Astrocyte of the hippocampus (primary cell): ENCODE results near the gene PI16.
A peak's percentile ranks its signal among the peaks of the same experiment; 100 is the strongest.

Experiments
- DNase-seq: peaks from one replicate; pipeline ENCODE4 v3.0.0; 2011; ENCODE audit warnings: low read depth, low spot score

PI16 gene

DNA sequence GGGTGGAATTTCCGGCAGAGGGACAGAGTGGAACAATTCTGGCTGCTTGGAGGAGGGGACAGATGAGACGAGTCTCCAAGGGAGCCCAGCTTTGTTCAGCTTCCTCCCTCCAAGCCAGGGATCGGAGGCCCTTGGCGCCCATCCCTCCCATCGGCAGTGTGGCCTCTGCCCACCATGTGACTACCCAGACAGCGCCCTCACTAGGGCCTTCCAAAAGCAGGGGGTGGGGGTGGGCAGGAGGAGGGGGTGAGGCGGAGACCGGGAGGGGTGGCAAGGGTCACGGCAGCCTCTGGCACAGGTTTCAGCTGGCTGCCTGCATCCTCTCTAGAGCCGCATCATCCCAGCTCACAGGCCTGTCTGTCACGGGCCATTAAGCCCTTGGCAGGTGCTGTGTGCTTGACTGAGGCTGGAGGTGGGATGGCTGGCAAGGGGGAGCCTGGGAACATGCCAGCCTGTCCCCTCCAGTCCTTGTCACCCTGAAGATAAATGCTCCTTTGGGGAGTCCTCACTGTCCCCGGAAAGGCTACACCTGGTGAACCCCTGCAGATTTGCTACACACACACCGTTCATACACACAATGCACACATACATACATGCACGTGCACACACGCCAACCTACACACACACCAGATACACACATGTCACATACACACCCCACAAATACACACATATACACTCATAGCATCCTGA, 44.7 kb downstream of the PI16 start:
- DNase-seq = no peak

DNA sequence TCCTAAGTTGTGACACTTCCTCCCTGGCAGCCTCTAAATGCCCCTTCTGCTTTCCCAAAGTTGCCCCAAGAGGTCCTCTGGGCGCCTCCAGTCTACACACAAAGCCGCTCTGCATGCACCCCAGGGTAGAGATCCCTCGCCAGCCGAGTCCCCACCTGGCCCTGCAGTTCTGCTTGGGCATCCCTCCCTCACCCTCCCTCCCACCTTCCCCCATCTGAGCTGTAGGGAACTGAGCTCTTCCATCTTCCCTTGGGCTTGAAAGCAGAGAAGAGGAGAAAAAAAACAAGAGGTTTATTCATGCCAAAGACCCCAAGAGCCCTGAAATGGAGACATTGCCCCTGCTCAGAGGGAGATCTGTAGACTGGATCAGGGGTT, 45.2 kb downstream of the PI16 start:
- DNase-seq = no peak

DNA sequence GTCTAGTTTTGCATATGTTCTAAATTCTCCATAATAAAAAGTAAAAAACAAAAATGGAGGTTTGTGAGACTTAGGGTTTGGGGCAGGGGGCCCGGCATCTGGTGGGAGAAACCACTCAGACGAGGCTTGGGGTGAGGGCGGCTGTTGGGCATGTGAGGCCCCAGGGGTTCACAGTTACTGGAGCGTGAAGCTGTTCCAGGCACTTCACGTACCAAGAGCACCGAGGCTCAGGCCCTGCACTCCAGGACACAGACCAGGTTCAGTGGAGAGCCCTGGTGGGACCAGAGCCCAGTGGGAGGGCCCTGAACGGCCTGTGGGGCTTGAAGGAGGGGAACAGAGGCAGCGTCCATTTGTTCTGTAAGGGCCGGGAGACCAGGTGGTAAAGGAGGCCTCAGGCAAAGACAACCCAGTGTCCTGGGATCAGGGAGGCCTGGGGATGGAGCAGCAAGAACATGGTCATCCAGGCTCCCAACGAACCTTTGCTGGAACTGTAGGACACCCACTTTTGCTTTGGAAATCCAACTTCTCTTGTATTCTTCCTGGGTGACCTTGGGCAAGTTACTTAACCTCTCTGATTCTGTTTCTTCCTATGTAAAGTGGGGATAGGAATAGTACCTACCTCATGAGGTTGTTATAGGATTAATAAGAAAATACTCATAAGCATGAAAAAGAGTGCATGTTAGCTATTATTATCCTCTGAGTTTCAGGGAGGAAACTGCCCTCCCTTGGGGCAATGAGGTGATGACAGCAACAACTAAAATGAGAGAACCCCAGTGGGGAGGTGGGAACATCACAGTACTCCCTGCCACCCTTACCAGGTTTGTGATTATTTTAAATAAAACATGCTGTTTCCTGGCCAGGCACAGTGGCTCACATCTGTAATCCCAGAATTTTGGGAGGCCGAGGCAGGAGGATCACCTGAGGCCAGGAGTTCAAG, 49.8 kb downstream of the PI16 start:
- no peak for DNase-seq

DNA sequence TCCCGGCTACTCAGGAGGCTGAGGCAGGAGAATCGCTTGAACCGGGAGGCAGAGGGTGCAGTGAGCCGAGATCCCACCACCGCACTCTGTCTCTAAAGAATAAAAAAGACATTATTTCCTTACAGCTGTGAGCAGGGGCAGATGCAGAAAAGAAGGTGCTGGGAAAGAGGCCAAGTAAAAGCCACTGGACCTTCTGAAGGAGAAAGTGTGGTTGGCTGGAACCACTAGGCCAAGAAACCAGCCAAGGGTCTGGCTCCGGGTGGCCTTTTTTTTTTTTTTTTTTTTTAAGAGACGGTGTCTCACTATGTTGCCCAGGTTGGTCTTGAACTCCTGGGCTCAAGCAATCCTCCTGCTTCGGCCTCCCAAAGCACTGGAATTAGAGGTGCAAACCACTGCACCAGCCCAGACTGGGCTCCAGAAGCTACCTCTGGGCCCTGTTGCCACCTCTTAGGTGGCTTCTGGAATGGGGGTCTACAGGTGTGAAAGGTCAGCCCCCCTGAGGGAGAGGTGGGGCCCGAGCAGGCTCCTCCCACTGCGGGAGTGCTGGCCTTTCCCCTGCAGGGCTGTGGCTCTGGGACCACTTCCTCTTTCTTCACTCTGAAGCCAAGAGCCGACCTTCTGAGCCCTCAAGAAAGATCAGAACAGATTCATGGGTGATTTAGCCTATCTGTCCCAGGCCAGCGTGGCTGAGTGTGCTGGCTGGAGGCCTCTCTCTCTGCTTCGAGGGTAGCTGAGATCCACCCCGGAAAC, 50.7 kb downstream of the PI16 start, which contains the start of gene FGD2:
TSS of gene FGD2 (plus strand) at position 595 of the 750 bp plus-strand sequence. CDS start 163 bp downstream, outside the sequence.
- no peak for DNase-seq

DNA sequence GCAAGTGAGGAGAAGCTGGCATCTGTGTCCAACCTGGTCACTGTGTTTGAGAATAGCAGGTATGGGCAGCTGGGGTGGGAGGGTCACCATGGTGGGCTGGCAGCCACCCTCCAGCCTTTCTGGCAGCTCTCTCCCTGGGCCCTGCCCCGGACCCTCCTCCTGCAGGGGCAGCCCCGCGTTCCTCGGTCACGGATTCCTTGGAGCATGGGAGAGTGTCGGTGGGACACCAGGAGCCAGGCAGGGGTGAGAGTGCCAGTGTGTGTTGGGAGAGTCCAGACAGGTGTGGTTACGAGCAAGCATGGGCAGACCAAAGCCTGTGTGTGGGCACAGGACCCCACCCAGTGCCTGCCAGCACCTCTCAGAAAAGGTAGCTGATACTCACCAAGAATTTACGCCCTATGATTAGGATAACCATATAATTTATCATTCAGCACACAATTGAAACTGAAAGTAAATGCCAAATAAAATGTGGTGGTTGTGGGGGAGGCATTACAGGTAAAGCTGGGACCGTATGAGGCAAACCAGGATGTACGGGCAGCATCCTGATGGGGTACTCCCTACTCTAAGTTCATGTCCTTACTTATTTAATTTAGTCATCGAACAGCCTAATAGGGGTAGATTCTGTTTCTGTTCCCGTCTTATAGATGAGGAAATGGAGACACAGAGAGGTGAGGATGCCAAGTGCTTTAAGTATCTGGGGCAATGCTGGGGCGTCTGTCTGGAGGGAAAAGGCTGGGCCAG, 51.5 kb downstream of the PI16 start:
- no peak for DNase-seq

DNA sequence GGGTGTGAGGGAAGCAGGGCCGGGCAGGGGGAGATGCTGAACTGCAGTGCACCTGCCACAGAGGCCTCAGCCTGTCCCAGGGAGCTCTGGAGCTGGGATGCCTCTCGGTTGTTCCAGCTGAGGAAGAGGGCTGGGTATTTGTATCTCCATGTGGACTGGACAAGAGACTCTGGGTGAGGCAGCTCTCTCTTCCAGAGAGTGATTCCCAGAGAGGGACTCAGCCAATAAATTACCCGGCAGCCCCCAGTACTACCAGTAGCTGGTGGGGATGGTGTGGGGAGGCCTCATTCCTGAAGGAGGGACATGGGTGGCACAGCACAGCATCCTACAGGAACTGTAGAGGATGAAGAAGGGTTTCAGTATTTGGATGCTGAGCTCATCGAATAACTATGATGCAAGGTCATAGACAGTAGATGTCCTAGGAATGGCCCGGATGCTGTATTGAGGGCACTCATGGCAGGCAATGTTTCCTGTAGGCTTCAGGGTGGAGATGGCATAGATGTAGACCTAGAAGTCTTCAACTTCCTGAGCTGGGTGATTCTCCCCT, 52.3 kb downstream of the PI16 start:
- no peak for DNase-seq

DNA sequence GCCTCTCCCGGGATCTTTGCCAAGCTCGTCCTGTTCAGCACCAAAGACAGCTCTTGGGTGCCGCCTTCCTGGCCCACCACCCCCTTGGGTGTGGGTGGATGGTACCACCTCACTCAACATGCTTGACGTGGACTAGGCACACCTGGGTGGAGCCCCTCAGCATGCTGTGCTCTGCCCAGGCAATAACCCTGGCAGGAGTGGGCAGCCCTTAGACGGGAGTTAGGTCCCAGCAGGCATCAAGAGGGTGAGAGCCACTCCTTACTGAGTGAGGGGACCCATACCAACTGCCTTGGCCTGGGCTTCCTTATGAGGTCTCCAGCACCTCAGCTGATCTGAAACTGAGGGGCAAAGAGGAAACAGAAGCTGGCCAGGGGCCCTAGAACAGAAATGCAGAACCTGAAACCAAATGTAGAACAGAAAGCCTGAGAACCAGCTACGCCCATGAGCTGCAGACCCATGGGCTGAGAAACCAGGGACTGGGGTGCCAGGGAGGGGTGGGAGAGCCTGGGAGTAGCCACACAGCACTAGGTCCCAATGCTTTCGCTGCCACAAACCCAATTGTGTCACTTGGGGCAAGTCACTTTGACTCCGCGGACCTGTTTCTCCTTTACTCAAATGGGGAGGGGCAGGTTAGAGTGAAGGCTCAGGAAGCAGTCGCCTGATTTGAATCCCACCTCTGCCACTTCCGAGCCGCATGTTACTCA, 53.0 kb downstream of the PI16 start:
- peak; percentile 39 for DNase-seq

DNA sequence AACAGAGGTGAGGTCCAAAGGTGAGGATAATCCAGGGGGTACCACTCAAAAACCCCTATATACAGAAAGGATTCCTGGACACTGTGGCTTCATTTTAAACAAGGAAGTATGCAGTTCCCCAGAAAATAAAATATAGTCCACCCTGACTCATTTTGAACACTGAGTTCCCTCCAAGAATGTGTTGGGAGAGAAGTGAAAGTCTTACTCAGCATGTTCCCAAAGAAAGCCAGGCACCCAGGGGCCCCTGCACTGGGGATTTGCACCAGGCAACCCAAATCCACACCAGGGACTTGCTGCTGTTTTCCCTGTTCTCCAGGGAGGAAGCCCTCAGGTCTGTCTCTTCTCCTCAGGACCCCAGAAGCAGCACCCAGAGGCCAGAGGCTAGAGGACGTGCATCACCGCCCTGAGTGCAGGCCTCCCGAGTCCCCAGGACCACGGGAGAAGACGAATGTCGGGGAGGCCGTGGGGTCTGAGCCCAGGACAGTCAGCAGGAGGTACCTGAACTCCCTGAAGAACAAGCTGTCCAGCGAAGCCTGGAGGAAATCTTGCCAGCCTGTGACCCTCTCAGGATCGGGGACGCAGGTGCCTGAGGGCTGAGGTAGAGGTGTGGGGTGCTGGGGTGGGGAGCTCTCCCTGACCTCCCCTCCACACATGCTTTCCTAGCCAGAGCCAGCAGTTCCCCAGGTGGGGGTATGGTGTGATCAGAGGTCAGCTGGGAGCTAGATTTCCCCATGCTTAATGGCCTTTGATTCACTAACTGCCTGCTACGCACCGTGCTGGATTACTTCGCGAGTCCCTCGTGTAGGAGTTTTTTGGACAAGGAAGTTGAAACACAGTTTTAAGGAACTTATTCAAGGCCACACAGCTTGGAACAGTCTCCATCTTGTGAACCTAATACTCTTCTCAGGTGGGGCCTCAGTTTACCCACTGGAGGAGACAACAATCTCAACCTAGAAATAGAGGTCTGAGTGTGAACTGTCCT, 54.2 kb downstream of the PI16 start:
- no peak for DNase-seq

DNA sequence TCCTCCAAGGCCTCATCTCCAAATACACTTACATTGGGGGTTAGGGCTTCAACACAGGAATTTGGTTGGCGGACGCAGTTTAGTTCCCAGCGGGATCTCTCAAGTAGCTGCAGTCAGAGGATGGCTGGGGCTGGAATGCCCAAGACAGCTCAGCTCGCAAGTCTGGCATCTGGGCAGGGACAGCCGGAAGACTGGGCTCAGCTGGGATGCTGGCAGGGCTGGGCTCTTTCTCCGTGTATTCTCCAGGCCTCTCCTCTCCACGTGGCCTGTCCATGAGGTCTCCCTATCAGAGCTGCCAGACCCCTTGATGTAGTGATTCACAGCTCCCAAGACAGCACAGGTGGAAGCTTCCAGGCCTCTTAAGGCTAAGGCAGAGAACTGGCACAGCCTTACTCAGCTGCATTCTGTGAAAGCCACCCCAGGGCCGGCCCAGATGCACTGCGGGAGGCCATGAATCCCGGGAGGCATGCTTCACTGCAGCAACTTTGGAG, 55.9 kb downstream of the PI16 start:
- no peak for DNase-seq

DNA sequence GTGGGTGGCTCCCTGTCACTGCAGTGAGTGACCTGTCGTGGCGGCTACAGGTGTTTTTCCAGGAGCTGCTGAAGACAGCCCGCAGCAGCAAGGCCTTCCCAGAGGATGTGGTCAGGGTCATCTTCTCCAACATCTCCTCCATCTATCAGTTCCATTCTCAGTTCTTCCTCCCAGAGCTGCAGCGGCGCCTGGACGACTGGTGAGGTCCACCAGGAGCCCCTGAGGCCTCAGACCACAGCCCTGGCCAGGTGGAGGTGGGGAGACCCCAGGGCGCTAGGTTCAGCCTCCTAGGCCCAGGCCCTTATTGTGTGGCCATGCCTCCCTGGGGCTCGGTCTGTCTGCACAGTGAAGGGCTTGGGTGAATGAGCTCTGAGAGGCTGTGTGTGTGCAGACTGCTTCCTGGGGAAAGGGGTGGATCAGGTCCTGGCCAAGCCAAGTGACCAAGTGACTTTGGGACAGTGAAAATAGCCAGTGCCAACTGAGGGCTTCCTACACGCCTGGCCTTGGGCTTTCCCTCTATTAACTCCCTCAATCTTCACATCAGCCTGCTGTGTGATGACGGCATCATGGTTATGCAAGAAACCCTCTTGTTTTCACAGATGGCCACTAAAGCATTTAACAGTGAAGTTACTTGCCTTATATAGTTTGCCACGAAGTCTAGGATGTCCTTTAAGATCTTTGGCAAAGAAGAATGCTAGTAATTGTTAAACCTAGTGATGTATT, 57.3 kb downstream of the PI16 start:
- DNase-seq = no peak

DNA sequence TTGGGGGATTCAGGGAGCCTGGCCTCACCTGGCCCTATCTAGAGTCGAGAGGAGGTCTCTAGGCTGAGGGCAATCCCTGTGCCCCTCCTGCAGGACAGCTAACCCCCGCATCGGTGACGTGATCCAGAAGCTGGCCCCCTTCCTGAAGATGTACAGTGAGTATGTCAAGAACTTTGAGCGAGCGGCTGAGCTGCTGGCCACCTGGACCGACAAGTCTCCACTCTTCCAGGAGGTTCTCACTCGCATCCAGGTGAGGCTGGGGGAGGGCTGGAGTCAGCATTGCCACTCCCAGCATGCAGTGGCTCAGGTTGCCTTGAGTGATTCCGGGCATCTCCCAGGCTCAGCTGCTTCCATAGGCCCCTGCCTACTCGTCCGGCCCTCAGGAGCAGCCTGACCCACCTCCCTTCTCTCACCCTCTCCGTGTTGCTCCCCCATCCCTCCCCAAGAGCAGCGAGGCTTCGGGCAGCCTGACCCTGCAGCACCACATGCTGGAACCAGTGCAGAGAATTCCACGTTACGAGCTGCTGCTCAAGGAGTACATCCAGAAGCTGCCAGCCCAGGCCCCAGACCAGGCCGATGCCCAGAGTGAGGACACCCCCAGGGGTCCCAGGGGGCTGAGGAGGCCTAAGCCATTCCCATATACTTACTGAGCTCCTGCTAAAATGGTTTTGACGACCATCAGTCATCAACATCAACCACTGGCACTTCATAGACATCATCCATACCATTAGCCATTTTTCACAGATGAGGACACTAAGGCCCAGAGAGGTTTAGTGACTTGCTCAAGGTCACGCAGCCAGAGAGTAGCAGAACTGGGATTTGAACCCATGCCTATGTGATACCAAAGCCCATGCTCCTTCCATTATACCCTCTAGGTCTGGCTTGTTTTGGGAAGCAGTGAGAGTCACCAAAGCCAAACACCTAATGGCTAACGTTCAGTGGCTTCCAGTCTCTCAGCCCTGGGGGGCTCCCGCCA, 59.3 kb downstream of the PI16 start:
- DNase-seq = no peak
